ENCODE measurements around the gene ARID1A.

ARID1A gene

GRCh38 chr1:26768755-26769154, 72.9 kb downstream of the ARID1A start:
- DNase-seq = no peak

DNA sequence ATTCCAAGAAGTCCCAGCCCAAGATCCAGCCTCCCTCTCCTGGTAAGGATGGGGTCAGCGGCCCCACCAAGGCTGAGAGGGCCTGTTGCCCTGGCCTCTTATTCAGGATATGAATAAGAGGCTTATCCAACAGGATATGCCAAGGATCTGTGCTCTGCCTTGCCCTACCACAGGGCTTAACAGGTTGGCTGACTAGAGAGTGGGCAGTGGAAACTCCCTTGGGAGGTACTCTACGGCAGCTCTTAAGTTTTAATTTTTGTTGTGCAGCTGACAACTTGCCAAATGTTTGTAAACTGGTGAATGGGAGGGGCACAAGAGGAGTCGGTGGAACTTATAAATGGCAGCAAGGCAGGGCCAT, 75.4 kb downstream of the ARID1A start:
- DNase-seq = no peak

DNA sequence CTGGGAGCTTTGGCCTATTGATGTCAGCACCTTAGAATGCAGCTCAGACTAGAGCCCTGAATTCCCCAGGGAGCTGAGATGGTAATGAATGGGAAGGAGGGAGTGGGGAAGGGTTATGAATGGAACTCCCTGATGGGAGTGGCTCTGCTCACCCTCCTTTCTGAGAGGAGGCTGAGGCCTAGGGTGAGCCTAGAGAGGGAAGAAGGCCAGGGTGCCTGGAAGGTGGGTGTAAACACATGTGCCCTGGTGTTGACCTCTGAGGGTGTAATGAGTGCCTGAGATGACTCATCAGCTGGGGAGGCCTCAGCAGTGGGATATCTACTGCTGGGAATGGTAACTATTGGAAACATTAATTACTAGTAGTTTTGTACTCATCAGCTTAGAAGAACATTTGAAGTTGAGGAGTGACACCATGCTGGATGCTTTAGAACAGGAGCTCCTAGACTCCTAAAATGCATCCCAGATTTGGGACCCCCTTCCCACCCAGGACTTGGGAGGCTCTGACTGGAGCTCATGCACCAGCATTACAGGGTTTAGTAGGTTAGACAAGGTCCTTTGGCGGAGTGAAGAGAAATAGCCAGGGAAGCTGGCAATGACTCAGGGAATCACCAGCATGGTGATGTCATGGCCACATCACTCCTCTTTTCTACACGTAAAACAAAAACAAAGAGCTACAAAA, 76.0 kb downstream of the ARID1A start:
- DNase-seq = peak; percentile 22

DNA sequence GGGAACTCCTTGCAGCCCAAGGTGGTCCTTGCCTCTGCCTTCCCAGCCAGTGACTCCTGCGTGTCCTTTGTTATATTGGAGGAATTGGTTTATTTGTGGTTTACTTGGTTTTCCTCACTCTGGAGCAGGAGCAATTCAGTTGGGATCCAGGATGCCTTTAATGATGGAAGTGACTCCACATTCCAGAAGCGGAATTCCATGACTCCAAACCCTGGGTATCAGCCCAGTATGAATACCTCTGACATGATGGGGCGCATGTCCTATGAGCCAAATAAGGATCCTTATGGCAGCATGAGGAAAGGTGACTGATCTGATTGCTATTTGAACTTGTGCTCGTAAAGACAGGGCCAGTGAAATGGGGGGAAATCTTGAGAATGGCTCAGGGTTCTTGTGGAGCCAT, 76.9 kb downstream of the ARID1A start:
- no peak for DNase-seq

DNA sequence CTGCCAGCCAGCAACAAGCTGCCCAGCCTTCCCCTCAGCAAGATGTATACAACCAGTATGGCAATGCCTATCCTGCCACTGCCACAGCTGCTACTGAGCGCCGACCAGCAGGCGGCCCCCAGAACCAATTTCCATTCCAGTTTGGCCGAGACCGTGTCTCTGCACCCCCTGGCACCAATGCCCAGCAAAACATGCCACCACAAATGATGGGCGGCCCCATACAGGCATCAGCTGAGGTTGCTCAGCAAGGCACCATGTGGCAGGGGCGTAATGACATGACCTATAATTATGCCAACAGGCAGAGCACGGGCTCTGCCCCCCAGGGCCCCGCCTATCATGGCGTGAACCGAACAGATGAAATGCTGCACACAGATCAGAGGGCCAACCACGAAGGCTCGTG, 78.6 kb downstream of the ARID1A start:
- DNase-seq = no peak

DNA sequence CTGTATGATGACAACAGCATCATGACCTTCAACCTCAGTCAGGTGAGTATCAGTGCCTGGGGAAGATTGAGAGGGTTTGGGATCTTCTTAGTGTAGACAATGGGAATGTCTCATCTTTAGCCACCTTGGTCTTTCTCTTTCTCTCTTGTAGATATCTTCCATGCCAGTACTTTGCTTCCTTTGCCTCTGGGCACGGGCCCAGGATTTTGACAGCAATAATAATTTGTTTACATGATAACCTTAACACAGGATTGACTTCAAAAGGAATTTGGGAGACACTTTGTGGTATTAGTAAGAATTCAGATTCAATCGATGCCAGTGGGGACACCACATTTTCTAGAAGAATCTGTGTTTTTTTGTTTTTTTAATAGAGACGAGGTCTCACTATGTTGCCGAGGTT, 79.9 kb downstream of the ARID1A start:
- no peak for DNase-seq

DNA sequence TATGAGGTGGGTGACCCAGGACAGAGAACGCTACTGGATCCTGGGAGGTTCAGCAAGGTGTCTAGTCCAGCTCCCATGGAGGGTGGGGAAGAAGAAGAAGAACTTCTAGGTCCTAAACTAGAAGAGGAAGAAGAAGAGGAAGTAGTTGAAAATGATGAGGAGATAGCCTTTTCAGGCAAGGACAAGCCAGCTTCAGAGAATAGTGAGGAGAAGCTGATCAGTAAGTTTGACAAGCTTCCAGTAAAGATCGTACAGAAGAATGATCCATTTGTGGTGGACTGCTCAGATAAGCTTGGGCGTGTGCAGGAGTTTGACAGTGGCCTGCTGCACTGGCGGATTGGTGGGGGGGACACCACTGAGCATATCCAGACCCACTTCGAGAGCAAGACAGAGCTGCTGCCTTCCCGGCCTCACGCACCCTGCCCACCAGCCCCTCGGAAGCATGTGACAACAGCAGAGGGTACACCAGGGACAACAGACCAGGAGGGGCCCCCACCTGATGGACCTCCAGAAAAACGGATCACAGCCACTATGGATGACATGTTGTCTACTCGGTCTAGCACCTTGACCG, 83.4 kb downstream of the ARID1A start:
- DNase-seq = no peak

GRCh38 chr1:26780344-26780957, 84.6 kb downstream of the ARID1A start:
- no peak for DNase-seq

DNA sequence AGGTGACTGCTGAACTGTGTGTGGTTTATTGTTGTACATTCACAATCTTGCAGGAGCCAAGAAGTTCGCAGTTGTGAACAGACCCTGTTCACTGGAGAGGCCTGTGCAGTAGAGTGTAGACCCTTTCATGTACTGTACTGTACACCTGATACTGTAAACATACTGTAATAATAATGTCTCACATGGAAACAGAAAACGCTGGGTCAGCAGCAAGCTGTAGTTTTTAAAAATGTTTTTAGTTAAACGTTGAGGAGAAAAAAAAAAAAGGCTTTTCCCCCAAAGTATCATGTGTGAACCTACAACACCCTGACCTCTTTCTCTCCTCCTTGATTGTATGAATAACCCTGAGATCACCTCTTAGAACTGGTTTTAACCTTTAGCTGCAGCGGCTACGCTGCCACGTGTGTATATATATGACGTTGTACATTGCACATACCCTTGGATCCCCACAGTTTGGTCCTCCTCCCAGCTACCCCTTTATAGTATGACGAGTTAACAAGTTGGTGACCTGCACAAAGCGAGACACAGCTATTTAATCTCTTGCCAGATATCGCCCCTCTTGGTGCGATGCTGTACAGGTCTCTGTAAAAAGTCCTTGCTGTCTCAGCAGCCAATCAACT, 85.5 kb downstream of the ARID1A start:
- no peak for DNase-seq

DNA sequence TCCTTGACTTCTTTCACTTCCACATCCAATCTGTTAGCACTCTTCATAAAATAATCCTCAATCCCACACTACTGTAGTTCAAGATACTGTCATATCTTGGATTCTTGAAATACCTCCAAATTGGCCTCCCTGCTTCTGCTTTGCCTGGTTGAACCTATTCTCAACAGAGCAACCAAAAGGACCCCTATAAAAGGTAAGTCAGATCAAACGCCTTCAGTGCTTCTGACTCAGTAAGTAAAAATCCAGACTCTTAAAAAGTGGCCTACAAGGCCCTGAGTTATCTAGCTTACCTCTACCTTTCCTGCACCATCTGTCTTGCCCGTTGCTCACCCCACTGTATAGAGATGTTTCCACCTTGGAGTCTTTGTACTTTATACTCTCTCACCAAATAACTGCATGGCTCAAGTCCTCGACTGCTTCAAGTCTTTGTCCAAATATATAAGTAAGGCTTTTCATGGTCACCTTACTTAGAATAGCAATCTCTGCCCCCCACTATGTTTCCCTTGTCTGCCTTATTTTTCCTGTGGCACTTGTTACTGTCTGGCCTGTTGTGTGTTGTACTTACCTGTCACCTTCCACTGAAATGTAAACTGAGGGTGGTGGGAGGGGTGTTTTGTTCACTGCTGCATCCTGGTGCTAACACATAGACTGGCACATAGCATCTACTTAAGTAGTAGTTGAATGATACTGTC, 86.9 kb downstream of the ARID1A start:
- DNase-seq = no peak

DNA sequence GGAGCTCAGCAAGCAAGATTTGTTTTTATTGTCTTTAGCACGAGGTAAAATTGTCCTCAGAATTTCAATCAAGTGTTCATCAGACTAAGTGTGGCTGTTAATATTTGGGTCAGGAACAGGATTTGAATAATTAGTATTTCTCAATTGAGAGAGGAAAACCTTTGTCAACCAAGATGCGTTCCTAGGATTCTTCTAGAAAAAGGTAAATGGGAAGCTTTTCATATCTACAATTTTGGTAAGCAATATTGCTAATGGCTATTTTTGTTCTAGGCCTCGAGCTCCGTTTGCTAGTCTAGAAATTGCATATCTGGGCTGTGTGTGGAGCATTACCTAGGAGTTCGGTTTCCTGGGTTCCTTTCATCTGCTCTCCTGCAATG, 87.8 kb downstream of the ARID1A start:
- no peak for DNase-seq

DNA sequence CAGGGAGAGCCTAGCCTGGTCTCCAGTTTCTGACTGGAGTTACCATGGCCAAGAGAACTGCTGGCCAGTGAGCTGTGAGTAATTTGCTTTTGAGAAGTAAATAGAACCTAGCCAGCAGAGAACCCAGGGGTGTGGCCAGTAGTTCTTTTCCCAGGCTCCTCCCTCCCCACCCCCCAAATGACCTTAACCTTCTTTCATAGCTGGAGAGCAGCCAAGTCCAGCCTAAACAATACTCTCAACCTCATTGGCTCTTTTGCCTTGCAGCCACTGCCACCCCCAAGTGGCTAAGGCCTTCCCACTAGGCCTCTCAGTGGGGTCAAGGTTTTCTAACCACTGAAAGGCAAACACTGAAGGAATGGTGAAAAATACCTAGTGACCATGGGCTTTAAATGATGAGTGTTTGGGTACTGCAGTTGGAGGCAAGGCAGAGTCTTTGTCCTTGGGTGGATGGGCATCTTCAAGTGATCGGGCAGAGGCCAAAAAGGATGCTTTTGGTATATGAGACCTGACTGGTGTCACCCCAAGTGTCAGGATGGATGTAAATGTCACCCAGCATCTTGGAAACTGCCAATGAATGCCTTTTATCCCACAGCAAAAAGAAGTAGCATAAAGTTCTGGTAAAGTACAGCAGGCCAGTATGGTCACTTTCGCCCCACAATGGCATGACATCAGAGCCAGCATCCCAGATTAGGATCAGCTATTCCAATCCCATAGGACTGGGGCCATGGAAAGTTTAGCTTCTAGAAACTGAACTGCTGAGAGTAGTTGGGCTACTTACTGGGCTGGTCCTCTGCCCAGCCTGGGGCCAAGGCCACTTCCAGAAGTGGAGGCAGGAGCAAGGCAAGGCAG, 88.4 kb downstream of the ARID1A start:
- no peak for DNase-seq

DNA sequence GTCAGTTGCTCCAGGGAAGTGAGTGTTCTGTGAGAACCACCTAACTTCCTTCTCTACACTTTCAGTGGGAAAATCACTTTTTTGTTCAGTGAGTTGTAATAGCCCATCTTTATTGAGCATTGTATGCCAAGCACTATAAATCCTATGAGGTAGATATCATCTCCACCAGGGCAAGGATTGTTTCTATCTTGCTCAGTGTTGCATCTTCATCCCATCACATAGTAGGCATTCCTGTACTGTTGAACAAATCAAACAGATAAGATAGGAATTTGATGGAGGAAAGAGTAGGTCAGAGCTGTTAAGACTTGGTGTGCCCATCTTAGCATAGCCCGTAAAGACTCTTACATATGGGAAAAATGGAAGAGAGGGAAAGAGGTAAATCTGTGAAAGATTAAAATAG, 89.1 kb downstream of the ARID1A start:
- DNase-seq = no peak

DNA sequence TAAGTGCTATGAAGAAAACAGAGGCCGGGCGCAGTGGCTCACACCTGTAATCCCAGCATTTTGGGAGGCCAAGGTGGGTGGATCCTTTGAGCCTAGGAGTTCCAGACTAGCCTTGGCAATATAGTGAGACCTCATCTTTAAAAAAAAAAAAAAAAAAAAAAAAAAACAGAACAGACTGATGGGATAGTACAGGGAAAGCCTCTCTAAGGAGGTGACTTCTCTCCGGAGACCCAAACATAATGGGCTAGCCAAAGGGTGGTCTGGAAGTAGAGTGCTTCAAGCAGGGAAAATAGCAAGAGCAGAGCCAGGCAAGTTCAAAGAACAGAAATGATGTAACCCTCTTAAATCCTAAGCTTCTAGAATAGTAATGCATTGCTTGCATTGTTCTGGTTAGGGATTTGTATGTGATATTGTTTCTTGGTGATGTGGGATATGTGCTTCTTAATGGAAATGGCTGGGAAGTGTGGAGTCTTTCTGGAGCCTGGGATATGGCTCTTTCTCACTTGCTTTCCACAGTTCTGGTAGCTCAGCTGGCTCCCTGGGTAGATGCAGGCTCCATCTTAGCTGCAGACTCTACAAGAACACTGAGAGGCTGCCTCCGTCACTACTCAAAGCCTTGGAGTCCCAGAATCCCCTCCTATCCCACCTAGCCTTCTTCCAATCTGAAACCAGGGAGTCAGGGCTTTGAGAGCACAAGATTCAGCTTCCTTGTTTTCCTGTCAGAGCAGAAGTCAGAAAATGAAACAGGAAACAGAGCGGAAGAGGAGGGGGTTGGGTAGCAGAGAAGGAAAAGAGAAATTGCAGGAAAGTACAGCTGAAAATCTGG, 90.0 kb downstream of the ARID1A start:
- DNase-seq = no peak

GRCh38 chr1:26786437-26787380, 90.9 kb downstream of the ARID1A start:
- DNase-seq = peak; percentile 42

GRCh38 chr1:26787381-26787705, 91.5 kb downstream of the ARID1A start:
- DNase-seq = peak; percentile 71

DNA sequence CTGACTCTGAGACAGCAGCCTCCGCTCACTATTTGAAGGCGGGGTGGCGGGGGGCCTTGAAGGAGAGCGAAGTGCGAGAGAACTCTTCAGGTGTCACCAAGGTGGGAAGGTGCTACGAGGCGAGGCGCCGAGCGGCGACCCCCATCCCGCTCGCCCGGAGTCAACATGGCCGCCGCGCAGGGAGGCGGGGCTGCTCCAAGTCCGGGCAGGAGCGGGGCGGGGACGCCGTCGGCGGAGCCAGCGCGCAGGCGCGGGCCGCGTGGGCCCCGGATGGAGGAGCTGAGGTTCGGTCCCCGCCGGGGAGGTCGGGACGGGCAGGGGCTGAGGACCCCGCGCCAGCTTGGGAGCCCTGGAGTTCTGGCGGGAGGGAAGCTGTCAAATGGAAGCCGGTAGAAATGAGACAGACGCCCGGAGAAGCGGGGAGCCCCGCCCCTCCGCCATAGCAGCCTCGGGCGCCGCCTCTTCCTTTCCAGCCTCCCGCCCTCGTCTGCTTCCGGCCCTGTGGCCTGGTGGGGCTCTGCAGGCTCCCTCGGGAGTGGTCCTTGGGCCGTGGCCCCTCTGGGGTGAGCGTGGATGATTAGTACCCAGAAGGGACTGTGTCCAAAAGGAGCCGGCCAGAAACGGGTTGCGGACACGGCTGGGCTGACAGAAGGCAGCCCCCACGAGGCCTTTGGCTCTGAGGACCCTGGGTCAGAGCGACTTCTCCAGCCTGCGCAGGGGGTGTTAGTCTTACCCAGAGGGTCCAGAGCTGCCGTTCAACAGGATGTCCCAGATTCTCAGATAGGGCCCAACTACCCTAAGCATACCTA, 92.1 kb downstream of the ARID1A start, which contains the start of gene PIGV:
Gene PIGV, plus strand, starts transcription at position 245 of the 809 bp plus-strand sequence. CDS start 2,866 bp downstream, outside the sequence.
- DNase-seq = peak; percentile 89

DNA sequence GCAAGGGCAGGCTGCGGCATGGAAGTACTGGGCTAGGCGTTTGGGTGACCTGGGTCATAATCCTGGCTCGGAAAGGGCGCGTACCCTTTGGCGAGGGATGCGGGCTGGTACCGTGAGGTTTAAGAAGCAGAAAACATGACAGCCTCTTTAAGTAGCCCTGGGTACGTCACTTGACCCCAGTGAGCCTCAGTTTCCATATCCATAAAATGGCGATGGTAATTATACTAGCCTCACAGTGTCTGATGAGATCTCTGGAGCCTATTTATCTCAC, 92.6 kb downstream of the ARID1A start:
- DNase-seq = no peak

GRCh38 chr1:26788836-26789611, 93.2 kb downstream of the ARID1A start:
- peak; percentile 92 for DNase-seq

DNA sequence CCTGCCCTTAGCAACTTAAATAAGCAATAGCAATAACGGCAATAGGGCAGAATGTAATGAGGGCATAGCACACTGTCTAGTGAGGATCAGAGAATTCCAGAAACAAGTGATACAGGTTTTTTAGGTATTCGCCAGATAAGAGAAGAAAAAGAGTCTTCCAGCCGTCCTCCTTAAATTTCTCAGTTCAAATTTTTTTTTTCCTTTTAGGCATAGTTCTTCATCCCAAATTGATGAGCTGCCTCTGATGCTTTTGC, 93.7 kb downstream of the ARID1A start:
- DNase-seq = no peak
